CD4-positive, alpha-beta T cell treated with Interleukin-4 for 1 hour (primary cell): ENCODE data around the gene SNRNP200.
"Not testable (repeated sequence)": the region's sequence is repeated elsewhere in the genome, so short reads cannot be mapped to it uniquely, and the experiment has no call there.

Experiments
- DNase-seq, 2 donors: peaks; one replicate each; pipeline ENCODE4 v3.0.0-alpha.2; 2020 to 2022

The SNRNP200 gene

DNA sequence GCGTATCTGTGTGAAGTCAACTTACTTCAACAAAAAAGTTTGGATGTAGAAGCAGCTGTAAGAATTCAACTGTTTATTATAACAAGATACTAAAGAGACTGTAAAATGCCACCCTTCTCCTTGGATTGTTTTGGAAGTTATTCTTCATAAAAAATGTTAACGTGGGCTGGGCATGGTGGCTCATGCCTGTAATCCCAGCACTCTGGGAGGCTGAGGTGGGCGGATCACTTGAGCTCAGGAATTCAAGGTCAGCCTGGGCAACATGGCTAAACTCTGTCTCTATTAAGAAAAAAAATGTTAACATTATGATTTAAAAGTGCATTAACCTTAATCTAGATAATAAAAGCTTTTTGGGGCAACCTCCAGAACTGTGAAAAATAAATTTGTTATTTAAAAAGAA lies 31.6 kb downstream of the SNRNP200 start:
- DNase-seq = no peak

DNA sequence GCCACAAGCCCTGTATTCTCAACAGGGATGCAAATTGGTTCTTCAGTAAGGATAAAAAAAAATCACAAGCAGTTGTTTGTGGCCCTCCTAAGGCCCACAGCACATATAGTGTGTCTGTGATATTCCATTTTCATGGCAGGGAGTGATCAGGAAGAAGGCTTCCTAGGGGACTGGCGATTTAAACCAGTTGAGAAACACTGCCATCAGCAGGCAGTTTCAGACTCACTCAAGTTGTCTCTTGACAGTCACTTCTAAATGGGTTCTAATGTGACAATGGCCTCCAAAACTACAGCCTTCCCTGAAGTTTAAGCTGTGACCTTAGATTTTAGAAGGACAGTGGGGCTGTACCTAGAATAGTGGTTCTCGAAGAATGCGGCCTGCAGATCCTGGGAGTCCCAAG lies 33.4 kb downstream of the SNRNP200 start:
- DNase-seq = no peak

DNA sequence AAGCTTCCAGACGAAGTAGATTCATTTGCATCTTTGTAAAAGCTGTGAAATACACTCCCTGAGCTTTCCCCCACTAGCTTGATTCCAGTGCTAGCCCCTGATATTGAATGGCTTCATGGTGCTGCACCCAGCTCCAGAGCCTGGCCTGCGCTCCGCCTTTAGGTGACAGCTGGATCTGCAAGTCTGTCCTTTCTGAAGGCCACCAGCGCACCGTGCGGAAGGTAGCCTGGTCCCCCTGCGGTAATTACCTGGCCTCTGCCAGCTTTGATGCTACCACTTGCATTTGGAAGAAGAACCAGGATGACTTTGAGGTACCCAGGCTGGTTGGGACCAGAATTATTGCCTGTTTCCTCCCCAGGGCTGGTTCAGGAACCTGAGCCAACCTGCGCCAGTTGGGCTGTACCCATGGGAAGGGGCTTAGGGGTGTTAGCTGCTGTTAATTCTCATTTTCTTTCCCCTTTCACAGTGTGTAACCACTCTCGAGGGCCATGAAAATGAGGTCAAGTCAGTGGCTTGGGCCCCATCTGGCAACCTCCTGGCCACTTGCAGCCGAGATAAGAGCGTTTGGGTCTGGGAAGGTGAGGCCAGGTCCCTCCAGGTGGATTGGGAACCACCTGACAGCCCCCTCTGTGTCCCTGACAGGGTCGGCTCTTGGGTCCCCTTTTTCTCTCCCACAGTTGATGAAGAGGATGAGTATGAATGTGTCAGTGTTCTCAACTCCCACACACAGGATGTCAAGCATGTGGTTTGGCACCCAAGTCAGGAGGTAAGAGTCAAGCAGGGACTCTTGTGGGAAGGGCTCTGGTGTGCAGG lies 38.0 kb downstream of the SNRNP200 start:
- peak; percentile 40 to 45 for DNase-seq

DNA sequence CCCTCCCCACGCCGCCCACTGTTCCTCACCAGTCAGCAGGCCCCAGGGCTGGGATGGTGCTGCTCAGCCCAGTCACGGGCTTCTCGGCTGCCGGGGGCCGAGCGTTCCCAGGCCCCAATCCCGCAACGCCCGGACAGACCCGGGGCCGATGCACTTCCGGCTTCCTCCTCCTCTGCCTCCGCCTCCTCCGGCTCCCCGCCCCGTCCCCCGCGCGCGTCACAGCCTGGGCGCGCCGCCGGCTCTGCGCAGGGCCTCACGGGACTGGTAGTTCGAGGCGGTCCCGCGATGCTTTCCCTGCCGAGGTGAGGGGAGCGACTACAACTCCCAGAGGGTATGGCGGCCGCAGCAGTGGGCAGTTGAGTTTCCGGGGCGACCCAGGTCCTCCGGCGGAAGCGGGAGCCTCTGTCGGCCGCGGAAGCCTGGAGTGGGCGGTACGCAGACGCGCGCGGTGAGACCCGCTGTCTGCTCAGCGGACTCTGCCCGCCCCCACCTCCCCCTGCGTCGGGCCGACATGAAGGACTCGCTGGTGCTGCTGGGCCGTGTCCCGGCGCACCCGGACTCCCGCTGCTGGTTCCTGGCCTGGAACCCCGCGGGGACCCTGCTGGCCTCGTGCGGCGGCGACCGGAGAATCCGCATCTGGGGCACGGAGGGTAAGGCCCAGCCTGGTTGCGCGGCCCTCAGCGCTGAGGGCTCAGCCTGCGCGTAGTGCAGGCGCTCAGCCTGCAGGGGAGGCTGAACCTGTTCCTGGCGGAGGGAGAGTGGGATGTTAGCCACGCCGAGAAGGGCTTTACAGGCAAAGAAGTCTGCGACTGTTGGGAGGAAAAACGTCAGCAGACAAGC lies 39.3 kb downstream of the SNRNP200 start, which contains the start of the genes CIAO1 and TMEM127:
Gene CIAO1, plus strand, starts transcription at position 386 of the 840 bp plus-strand sequence. Its CDS starts 126 bp downstream, at position 512.
Gene TMEM127, minus strand, starts transcription at position 158 of the 840 bp plus-strand sequence. CDS start 616 bp downstream, outside the sequence.
- peak; percentile 97 to 98 for DNase-seq

DNA sequence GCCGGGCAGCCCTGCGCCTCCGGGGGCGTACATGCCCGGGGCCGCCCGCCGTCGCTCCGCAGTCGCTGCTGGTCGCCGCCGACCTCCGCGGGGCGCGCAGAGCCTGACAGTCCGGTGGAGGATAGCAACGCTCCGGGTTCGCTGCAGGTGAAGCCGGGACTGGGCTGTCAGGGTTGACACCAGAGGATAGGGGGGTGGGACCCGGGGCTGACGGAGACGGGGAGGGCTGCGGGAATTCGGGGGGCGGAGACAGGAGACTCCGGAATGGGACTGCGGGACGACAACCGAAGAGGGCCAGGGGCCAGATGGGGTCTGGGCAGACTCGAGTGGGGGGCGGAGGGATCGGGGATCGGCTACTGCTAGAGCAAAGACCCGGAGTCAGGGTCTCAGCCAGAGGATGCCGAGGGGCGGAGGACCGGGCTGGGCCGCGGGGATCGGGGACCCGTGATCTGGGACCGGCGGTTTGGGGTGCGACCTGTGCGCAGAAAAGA lies 40.0 kb downstream of the SNRNP200 start:
- DNase-seq = peak; percentile 17 to 42

DNA sequence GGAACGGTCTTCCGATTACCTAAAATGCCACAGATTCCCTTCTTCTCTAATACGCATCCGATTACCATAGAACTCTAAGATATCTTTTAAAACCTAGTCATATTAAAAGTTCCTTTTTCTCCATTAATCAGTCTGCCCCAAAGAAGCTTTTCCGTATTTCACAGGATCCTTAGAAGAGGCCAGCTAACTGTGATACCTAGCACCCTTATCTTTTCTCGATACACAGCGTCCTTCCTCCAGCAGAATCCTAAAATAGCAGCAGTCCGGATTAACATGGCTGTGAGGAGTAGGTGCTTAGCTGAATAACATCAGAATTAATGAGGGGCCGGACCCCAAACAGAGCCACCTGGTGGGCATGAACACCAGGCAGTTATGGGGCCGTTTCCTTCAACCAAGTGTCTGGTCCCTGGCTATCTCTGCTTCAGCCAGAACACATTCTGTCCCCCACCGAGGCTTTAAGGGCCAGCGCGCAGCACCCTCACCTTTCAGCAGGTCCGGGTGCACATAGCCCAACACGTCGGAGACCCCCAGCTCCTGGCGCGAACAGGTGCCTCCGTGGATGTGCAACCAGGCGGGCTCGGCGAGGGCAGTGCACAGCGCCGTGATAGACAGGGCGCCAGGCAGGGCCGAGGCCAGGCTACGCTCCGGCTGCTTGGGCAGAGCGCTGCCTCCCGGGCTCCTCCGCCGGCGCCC lies 40.5 kb downstream of the SNRNP200 start:
- peak in 1 of 2 donors; percentile 40 for DNase-seq

DNA sequence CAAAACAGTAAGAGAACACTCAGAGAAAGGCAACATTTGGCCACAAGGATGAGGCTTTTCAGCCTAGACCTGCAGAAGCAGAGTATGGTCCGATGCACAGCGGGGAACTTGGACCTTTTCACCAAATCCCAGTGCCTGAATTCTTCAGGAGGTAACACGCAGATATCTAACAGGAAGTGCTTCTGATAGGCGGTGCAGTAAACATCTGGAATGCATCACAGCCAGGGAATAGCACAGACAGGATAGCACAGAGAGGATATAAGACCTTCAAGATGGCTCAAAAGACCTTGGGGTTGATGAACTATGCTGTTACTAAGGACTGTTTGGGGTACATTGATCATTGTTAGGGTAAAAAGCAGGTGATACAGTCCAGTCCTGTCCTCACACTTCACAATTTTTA lies 41.3 kb downstream of the SNRNP200 start:
- DNase-seq = no peak

DNA sequence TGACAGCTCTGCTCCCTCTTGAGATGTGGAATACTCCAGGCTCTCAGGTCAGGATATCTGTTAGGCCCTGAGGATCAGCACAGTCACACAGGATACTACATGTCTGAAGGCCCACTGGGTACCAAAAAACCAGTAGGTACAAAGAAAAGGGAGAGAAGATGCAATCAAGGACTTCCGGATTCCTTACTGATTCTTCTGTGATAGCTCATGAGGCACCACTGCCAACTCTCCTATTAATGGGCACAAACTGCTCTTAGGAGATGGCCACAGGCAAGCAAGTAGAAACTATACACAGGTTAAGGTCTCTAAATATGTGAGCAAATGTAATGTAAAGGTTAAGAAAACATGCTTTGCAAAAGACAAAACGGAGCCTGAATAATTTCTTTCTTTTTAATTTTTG lies 43.0 kb downstream of the SNRNP200 start:
- DNase-seq = no peak

DNA sequence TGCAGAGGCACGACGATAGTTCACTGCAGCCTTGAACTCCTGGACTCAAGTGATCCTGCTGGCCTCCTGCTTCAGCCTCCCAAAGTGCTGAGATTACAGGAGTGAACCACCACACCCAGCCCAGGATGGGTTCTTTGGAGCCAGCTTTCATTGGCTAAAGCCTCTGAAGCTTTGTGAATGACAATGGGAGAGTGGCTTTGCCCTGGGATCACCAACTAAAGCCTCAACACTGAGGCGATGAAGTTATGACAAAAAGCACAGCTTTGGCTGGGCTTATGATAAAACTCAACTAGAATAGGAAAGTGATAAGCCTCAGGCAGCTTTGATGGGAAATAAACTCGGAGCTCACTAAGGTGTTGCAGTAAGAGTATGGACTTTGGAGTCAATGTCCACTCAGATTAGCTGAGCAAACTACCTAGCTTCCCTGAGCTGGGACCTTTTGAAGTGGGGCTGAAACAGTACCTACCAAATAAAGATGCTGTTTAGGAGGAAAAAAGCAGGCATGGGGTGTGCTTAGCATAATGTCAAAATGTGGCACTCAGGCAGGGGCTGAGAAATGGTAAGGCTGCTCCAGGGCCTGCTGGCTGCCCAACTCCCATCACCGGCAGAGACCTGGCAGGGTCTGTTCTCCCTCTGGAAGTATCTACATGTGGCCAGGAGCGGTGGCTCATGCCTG lies 43.9 kb downstream of the SNRNP200 start:
- no peak for DNase-seq

DNA sequence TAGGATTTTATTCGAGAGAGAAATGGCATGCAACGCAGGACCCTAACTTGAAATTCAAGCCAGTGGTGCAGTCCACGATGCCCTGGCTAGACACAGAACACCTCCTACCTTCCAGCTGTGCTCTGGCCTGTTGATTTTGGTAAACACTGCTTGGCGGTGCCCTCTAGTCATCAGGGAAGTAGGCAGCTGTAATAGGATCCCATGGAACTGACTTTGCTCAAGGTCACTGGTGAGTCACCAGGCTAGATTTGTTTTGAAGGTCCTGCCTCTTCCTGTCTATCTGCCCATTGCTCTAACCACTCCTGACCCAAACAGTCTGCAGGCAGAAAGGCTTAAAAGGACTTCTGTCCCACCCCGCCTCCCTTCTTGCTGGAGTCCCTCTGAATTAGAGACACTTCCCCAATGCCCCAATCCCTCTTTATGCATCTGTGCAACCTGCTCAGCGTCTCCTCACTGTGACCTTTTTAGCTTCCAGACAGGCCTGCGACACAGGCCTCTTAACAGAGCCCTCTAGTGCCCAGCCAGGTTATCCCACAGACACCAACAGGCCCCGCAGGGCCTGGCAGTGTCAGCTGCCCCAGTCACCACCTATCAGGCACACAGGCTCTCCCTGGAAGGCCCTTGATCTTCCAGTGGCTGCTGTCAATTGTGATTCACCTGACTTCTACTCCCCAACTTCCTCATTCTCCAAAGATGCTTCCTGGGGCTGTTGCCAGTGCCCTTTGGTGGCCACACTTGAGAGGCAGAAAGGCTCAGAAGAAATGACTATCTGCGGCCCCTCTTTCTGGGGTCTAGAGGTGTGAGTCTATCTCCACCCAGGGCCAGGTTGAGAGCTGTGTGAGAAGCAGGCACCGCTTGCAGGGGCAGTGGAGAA lies 44.7 kb downstream of the SNRNP200 start:
- DNase-seq = peak; percentile 32 to 64

DNA sequence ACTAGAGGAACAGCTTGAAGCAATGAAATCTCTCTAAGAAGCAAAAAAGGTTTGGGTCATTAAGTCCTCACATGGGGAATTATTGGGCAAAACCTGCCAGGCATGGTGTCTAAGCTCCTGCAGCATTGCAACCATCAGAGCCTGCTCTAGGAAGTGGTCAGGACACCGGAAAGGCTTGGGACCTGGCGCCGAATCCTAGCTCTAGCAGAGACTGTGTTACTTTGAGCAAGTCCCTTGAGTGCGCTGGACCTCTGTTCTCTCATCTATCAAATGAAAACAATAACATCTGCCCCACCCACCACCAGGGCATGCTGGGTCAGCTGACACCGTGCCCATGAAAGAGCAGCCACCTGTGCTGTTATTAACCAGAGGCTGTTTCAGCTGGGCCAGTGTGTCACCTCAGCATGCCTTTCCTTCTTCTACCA lies 45.8 kb downstream of the SNRNP200 start:
- DNase-seq = no peak

DNA sequence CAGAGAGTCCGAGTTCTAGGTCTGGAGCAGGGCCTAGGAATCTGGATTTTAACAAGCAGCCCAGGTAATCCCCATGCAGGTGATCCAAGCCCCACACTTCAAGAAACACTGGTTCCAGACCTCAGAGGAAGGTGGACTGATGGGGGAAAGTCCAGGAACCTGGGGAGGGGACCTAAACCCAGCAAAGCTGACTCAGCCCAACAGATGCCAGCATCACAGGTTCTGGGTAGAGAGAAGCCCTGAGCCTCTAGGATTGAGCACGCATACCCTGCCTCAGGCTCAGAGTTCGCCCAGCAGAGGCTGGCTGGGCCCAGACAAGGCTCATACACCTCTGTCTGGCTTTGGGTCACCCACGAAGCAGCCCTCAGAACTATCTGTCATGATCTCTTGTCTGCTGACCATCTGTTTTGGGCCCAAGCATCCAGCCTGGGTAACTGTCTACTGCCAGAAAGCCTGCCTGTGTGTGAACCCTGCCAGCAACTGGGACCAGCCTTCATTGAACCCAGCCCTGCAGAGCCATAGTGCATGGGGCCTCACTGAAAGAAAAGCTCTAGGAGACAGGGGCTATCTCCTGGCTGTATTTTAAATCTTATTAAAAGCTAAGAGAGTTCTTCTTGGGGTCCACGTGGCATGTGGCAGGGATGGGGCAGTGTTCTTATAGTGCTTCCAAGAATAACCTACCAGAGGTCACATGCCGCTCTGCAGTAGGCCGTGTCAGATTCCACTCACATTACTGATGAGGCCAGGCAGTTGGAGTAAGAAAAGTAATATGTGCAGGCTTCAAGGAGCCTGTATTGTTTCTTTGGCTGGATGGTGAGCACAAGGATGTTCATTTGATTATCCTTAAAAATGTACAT lies 47.0 kb downstream of the SNRNP200 start:
- DNase-seq = no peak

DNA sequence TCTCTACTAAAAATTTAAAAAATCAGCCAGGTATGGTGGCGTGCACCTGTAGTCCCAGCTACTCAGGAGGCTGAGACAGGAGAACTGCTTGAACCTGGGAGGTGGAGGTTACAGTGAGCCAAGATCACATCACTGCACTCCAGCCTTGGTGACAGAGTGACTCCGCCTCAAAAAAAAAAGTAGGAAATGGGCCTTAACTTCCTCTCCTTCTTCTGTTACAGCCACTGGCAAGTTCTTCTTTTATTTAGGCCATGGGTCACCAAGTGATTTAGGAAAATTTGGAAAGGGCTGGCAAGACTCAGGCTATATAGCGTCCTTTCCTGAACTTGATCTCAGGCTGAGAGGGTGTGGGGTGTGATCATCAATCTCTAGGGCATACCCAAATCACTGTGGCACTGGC lies 47.6 kb downstream of the SNRNP200 start:
- not testable (repeated sequence) for DNase-seq

DNA sequence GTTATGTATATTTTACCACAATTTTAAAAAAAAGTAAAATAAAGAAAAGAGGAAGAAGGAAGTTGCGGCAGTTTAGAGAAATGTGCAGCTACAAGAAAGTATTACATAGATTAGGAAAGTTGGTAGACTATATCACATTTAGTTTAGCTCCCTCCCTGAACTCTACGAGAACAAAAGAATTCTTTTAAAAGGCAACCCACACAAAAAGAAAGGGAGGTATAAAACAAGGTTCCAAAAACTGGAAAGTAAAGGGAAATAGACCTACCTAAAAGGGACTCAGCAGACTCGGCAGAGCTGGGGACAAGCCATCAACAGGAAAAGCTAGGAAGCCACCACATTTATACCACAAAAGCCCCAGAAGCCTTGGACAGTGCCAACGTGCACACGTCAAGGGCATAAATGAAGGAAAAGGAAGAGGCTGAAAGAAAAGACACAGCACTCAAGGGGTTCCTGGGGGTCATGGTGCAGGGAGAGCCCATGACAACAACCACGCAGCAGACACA lies 48.7 kb downstream of the SNRNP200 start:
- DNase-seq = no peak

DNA sequence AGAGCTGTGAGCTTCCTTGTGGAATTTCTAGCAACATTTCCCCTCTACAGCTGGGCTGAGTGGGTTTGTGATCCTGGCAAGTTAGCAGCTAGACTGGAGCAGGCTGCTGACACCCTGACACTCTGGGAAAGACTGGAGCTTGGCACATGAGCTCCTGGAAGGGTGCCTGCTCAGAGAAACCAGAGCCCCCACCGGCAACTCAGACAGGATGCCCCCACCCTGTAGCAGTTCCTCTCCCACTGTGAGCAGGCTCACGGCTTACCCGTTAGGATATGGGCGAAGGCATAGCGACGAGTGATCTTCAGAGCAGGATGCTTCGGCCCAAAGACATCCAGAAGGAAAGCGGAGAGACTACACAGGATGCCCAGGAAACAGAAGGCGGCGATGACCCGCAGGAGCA lies 50.8 kb downstream of the SNRNP200 start:
- DNase-seq = no peak

DNA sequence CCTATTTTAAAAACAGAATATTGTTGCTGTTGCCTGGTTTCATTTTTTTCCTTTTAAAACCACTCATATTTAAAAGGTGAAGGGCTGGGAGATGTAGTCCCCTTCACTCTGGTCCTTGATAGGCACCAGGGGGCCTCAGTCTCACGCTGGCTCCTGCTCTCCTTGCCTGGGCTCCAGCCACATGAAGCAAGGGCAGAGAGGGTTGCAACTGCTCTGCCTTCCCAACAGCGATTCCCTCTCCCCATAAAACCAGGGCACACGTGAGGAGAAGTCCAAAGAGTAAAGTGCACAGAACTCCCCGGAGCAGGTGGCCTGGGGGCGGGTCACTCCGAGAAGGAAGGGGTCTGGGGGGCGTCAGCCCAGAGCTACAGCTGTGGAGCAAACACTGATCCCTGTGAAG lies 52.3 kb downstream of the SNRNP200 start:
- no peak for DNase-seq

DNA sequence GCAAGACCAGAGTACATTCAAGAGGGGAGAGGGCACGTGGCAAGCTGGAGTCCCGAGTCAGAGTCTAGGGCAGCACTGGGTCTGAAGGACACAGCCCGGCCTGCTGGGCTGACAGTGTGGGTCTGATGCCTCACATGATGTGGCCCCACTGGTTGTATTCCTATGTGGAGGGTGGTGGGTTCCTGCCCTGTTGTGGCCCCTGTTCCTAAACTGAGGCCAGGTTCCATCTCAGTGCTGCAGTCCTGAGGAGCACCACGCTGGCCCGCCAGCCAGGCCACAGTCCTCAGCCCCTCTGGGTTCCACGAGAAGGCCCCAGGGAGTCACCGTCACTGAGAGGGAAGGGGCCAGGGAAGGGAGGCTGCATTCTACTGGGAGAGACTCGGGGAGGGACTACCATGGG lies 52.8 kb downstream of the SNRNP200 start:
- DNase-seq = no peak

DNA sequence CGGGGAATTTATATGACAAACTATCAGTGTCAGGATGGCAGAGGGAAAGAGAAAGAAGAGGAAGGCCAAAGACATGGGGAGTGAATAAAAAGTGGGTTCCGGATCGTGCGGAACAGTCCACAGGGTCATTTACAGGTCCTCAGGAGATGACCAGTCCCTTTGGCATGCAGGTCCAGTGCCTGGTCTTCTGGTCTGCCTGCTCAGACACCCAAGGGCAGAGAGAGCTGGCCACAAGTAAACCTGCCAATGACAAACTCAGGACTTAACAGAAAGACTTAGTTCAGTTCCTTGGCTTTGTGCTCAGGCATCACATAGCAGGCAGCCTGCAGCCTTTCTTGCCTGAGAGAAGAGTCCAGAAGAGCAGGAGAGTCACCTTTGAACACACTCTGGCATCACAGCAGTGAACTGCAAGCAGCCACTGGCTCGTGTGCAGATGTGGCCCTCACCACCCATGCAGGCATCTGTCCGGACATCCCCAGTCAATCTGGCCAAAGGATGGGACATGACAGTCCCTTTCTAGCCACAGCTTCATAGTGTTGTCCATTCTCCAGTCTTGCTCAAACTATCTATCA lies 53.5 kb downstream of the SNRNP200 start:
- peak in 1 of 2 donors; percentile 24 for DNase-seq

DNA sequence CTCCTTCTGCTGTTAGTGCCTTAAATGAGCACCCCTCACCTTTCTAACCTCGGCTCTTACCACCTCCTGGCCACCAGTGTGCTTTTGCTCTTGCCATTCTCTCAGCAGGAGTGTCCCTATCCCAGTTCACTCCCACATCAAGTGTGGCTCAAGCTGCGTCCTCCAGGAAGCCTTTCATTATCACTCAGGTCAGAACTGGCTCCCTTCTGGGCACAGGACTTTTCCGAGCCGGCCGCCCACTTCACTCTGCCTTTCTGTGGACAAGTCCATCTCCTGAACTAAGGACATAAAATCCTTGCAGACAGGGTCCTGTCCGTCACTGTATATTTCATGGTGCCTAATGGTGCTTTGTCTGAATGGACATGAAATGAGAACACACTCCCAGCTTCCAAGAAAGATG lies 55.2 kb downstream of the SNRNP200 start:
- no peak for DNase-seq

DNA sequence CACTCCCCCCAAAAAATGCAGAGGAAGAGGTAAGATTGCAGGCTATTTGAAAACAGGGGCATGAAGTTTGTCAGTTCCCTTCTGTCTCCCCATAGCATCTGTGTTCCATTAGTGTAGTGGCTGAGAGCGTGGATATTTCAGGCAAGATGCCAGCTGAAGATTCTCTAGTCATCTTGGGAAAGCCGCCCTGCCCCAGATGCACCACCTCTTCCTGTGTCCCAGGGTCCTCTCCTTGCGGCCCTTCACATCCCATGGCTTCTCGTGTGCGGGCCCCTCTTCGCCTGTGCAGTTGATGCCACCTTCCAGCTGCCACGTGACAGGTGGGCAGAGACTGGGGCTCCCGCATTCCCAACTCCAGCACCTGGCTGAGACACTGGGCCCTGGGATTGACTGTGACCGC lies 55.7 kb downstream of the SNRNP200 start:
- no peak for DNase-seq
